Measurements from ENCODE around the gene GSX2. TPM values are rescaled to one million over a fixed set of nuclear protein-coding genes. Genes with fewer than 3 reads are reported as not detected.
A peak's percentile ranks its signal among the peaks of the same experiment; 100 is the strongest.

Gene GSX2
- total and polyA plus RNA-seq, 2 donors (not counting 1 experiment from before 2014, with no cell fraction given) = 0.05 to 0.33 TPM

DNA sequence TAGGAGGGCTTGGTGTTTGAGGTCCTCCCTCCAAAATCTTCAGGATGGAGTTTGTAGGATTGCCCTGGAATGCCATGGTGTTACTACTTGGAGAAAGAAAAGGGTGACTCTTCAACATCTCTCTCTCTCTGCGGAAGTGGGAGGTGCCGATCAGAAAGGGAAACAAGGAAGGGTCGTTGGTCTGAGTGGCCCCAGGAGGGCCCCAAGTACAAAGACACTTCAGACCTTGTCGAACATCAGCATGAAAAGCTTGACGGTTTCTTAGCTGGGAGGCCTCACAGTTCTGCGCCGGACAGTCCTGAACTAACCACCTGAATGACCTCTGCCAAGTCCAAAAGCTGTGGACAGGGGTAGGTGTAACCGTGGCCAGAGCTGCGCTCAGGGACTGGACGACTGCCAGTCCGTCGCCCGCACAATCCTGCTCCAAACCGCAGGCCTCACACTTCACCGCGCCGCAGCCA lies 646 bp upstream of the GSX2 start:
- H3K4me1 ChIP-seq (ENCODE audit: control insufficient read depth, extremely low read depth, insufficient read depth, low read length) = peaks cover 13% of the 10 kb centered on the region
- no peak for TF ChIP-seq EZH2 (IDR thresholded peaks at IDR 0.05; ENCODE audit: low read length, missing control alignments)
- H3K9ac ChIP-seq (ENCODE audit: insufficient read depth, low read length) = no peak overlapping the region
- DNase-seq (ENCODE audit: low read depth in 2 of 2) = no peak
- H3K36me3 ChIP-seq (ENCODE audit: control insufficient read depth, insufficient read depth, low read length) = no peaks in the 10 kb centered on the region
- no peaks in the 10 kb centered on the region for H3K9me3 ChIP-seq (ENCODE audit: control insufficient read depth, insufficient read depth, low read depth, low read length)
- H3K27me3 ChIP-seq (ENCODE audit: control insufficient read depth, insufficient read depth, low read length) = peaks cover 31% of the 10 kb centered on the region
- no peak overlapping the region for H3K27ac ChIP-seq (ENCODE audit: insufficient read depth, low read length)
- H3K4me2 ChIP-seq (ENCODE audit: extremely low read depth, insufficient read depth, low read length) = peak overlapping the region; percentile 93
- H4K20me1 ChIP-seq (ENCODE audit: control insufficient read depth, extremely low read depth, insufficient read depth, low read length) = no peaks in the 10 kb centered on the region
- no peaks in the 10 kb centered on the region for H3K79me2 ChIP-seq (ENCODE audit: control insufficient read depth, insufficient read depth, low read length)
- H3K4me3 ChIP-seq (replicated peaks in 1 of 4; ENCODE audit: control extremely low read depth in 1 of 4, insufficient read depth in 1 of 4, low read depth in 3 of 4, low read length in 4 of 4) = peak overlapping the region in 3 of 4 experiments; percentile 14 to 59 (median 53)
- H2AFZ ChIP-seq (ENCODE audit: low read length) = peak overlapping the region; percentile 9

DNA sequence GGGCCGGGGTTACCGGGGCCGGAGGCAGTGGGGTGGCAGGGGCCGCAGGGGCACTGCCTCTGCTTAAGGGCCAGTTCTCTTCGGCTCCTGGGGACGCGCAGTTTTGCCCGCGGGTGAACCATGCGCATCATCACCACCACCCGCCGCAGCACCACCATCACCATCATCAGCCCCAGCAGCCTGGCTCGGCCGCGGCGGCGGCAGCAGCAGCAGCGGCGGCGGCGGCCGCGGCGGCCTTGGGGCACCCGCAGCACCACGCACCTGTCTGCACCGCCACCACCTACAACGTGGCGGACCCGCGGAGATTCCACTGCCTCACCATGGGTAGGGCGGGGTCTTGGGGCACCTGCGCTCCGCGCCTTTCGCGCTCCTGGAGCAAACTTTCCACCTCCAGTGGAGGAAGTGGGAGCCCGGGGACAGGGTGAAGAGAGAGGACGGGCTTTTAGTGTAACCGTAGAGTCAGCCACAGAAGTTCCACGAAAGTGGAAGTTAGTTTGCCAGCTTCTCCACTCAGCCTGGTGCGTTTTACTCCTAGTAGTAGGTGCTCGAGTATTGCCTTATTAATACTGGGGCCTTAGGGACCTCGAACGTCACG lies 729 bp downstream of the GSX2 start:
- H3K9me3 ChIP-seq (ENCODE audit: control insufficient read depth, insufficient read depth, low read depth, low read length) = no peaks in the 10 kb centered on the region
- H3K36me3 ChIP-seq (ENCODE audit: control insufficient read depth, insufficient read depth, low read length) = no peaks in the 10 kb centered on the region

GRCh38 chr4:54101190-54102041 lies 1.5 kb downstream of the GSX2 start:
- H3K27me3 ChIP-seq (ENCODE audit: control insufficient read depth, insufficient read depth, low read length) = peaks cover 30% of the 10 kb centered on the region
- no peaks in the 10 kb centered on the region for H4K20me1 ChIP-seq (ENCODE audit: control insufficient read depth, extremely low read depth, insufficient read depth, low read length)
- H2AFZ ChIP-seq (ENCODE audit: low read length) = no peak overlapping the region
- no peak overlapping the region for H3K9ac ChIP-seq (ENCODE audit: insufficient read depth, low read length)
- H3K36me3 ChIP-seq (ENCODE audit: control insufficient read depth, insufficient read depth, low read length) = no peaks in the 10 kb centered on the region
- no peaks in the 10 kb centered on the region for H3K9me3 ChIP-seq (ENCODE audit: control insufficient read depth, insufficient read depth, low read depth, low read length)
- TF ChIP-seq CTCF (conservative IDR thresholded peaks at IDR 0.05 in 1 of 2, IDR thresholded peaks at IDR 0.05 in 1 of 2; ENCODE audit: low read depth in 1 of 2, low read length in 2 of 2) = no peak
- peak; percentile 86 for TF ChIP-seq EZH2 (IDR thresholded peaks at IDR 0.05; ENCODE audit: low read length, missing control alignments)
- H3K4me2 ChIP-seq (ENCODE audit: extremely low read depth, insufficient read depth, low read length) = peak overlapping the region; percentile 93
- H3K4me3 ChIP-seq (replicated peaks in 1 of 4; ENCODE audit: control extremely low read depth in 1 of 4, insufficient read depth in 1 of 4, low read depth in 3 of 4, low read length in 4 of 4) = peak overlapping the region; percentile 44 to 59 (median 52)
- no peak for DNase-seq (ENCODE audit: low read depth in 2 of 2)
- no peaks in the 10 kb centered on the region for H3K79me2 ChIP-seq (ENCODE audit: control insufficient read depth, insufficient read depth, low read length)
- H3K4me1 ChIP-seq (ENCODE audit: control insufficient read depth, extremely low read depth, insufficient read depth, low read length) = peaks cover 13% of the 10 kb centered on the region
- no peak overlapping the region for H3K27ac ChIP-seq (ENCODE audit: insufficient read depth, low read length)

More for the DNA sequence above, 729 bp downstream of the GSX2 start:
- Histone ChIP-seq H3K27ac (ENCODE audit: insufficient read depth, low read length) (no peak overlapping the region), H3K4me2 (ENCODE audit: extremely low read depth, insufficient read depth, low read length) (peak overlapping the region; percentile 93), H3K9ac (ENCODE audit: insufficient read depth, low read length) (no peak overlapping the region), H4K20me1 (ENCODE audit: control insufficient read depth, extremely low read depth, insufficient read depth, low read length) (no peaks in the 10 kb centered on the region), H3K27me3 (ENCODE audit: control insufficient read depth, insufficient read depth, low read length) (peaks cover 31% of the 10 kb centered on the region), H3K79me2 (ENCODE audit: control insufficient read depth, insufficient read depth, low read length) (no peaks in the 10 kb centered on the region), H2AFZ (ENCODE audit: low read length) (no peak overlapping the region), H3K4me3 (replicated peaks in 1 of 4; ENCODE audit: control extremely low read depth in 1 of 4, insufficient read depth in 1 of 4, low read depth in 3 of 4, low read length in 4 of 4) (peak overlapping the region; percentile 44 to 59 (median 52)), H3K4me1 (ENCODE audit: control insufficient read depth, extremely low read depth, insufficient read depth, low read length) (peaks cover 13% of the 10 kb centered on the region)
- no peak for TF ChIP-seq CTCF (conservative IDR thresholded peaks at IDR 0.05 in 1 of 2, IDR thresholded peaks at IDR 0.05 in 1 of 2; ENCODE audit: low read depth in 1 of 2, low read length in 2 of 2)
- no peak for TF ChIP-seq EZH2 (IDR thresholded peaks at IDR 0.05; ENCODE audit: low read length, missing control alignments)
- no peak for DNase-seq (ENCODE audit: low read depth in 2 of 2)

Data from fibroblast of lung (primary cell).